HepG2 (cell line): ENCODE results near the gene SIRT7. TPM values are rescaled to one million over a fixed set of nuclear protein-coding genes. Genes with fewer than 3 reads are reported as not detected.

Experiments used
- CHD4 ChIP-seq: fragments of 200-600 bp; sonication (generic); IDR thresholded peaks from 2 replicates; pipeline ENCODE4 v1.7.0; 2017; ENCODE audit warnings: mild to moderate bottlenecking, low read length, borderline replicate concordance
- DNMT1 ChIP-seq: sonication (generic); formaldehyde crosslinking; IDR thresholded peaks from 2 replicates; pipeline ENCODE4 v1.5.1; 2020; ENCODE audit warnings: mild to moderate bottlenecking, missing genetic modification reagents
- FOXK1 ChIP-seq: sonication (generic); formaldehyde crosslinking; IDR thresholded peaks from 2 replicates; pipeline ENCODE4 v1.4.0; 2020; ENCODE audit warnings: low read depth, missing genetic modification reagents, borderline replicate concordance
- FOXO1 ChIP-seq: sonication (generic); formaldehyde crosslinking; IDR thresholded peaks from 2 replicates; pipeline ENCODE4 v1.4.0; 2020; ENCODE audit warnings: missing genetic modification reagents
- HMGA1 ChIP-seq: sonication (generic); formaldehyde crosslinking; conservative IDR thresholded peaks from 2 replicates; pipeline ENCODE4 v1.4.0; 2020; ENCODE audit warnings: missing genetic modification reagents
- HNRNPL ChIP-seq: fragments of 200-400 bp; formaldehyde crosslinking; IDR thresholded peaks from 2 replicates; pipeline ENCODE4 v1.6.1; 2017; ENCODE audit warnings: mild to moderate bottlenecking, low read depth, low read length
- HOXA5 ChIP-seq: sonication (generic); formaldehyde crosslinking; IDR thresholded peaks from 2 replicates; pipeline ENCODE4 v1.4.0; 2020; ENCODE audit warnings: missing genetic modification reagents
- IKZF1 ChIP-seq: fragments of 450-650 bp; IDR thresholded peaks from 2 replicates; pipeline ENCODE4 v1.7.1; 2016
- NFRKB ChIP-seq: fragments of 450-650 bp; IDR thresholded peaks from 2 replicates; pipeline ENCODE4 v1.6.1; 2017
- NR3C1 ChIP-seq: sonication (generic); formaldehyde crosslinking; IDR thresholded peaks from 2 replicates; pipeline ENCODE4 v1.4.0; 2020; ENCODE audit warnings: missing genetic modification reagents
- SMC3 ChIP-seq: IDR thresholded peaks from 2 replicates; pipeline ENCODE4 v1.6.1; 2011; ENCODE audit warnings: low read length, improper control_type of control experiment
- SNAI1 ChIP-seq: sonication (generic); formaldehyde crosslinking; IDR thresholded peaks from 2 replicates; pipeline ENCODE4 v1.5.0; 2020; ENCODE audit warnings: mild to moderate bottlenecking, missing genetic modification reagents, borderline replicate concordance
- SOX5 ChIP-seq: IDR thresholded peaks from 2 replicates; pipeline ENCODE4 v1.6.1; 2016; ENCODE audit warnings: borderline replicate concordance
- THAP11 ChIP-seq: IDR thresholded peaks from 2 replicates; pipeline ENCODE4 v1.6.1; 2016; ENCODE audit warnings: missing biosample characterization, missing genetic modification reagents
- ZMYM3 ChIP-seq: sonication (generic); formaldehyde crosslinking; IDR thresholded peaks from 2 replicates; pipeline ENCODE4 v1.5.1; 2020; ENCODE audit warnings: mild to moderate bottlenecking, missing genetic modification reagents
- ZNF274 ChIP-seq: sonication (generic); formaldehyde crosslinking; IDR thresholded peaks from 2 replicates; pipeline ENCODE4 v1.5.1; 2020; ENCODE audit warnings: mild to moderate bottlenecking, missing genetic modification reagents
- ZNF749 ChIP-seq: sonication (generic); formaldehyde crosslinking; IDR thresholded peaks from 2 replicates; pipeline ENCODE4 v1.8.0; 2022; ENCODE audit warnings: mild to moderate bottlenecking, missing genetic modification reagents, moderate library complexity, borderline replicate concordance
- ZSCAN21 ChIP-seq: sonication (generic); formaldehyde crosslinking; IDR thresholded peaks from 2 replicates; pipeline ENCODE4 v1.8.0; 2022; ENCODE audit warnings: mild to moderate bottlenecking, missing genetic modification reagents, moderate library complexity, borderline replicate concordance
- polyA plus RNA-seq, 8 experiments: library from polyadenylated mRNA; depleted of rRNA in 3 of 8; stranded (reverse) in 7 of 8; unstranded in 1 of 8; fragments of >200 nt; fragmentation: Illumina TruSeq in 4 of 8; extraction: Trizol in 4 of 8; gene quantifications; 2 replicates each; pipeline versions ENCODE4 v1.2.1 to v1.2.3, GENCODE V29; 2011 to 2016; ENCODE audit warnings: low read depth in 4 of 8, missing spikeins in 1 of 8, mixed read lengths in 1 of 8; ENCODE audit not compliant: insufficient read depth in 1 of 8
- total RNA-seq, 5 experiments: library from RNA; depleted of rRNA; stranded (reverse); fragments of >200 nt; fragmentation: Illumina TruSeq; extraction: Trizol; gene quantifications; 2 replicates each; pipeline ENCODE4 v1.2.3, GENCODE V29; 2016; ENCODE audit warnings: low read depth in 1 of 5
- TF ChIP-seq, protein P1 (sequence below): sonication (generic); formaldehyde crosslinking; IDR thresholded peaks from 2 replicates; pipeline ENCODE4 v1.4.0; 2020; ENCODE audit warnings: missing genetic modification reagents, borderline replicate concordance
- TF ChIP-seq, protein P2 (sequence below): sonication (generic); formaldehyde crosslinking; IDR thresholded peaks from 2 replicates; pipeline ENCODE4 v1.5.1; 2020; ENCODE audit warnings: missing genetic modification reagents, mild to moderate bottlenecking, borderline replicate concordance
- TF ChIP-seq, protein P3 (sequence below): sonication (generic); formaldehyde crosslinking; IDR thresholded peaks from 2 replicates; pipeline ENCODE4 v1.5.1; 2020; ENCODE audit warnings: missing genetic modification reagents, mild to moderate bottlenecking, borderline replicate concordance
- TF ChIP-seq, protein P4 (sequence below): IDR thresholded peaks from 2 replicates; pipeline ENCODE4 v1.6.1; 2016; ENCODE audit warnings: low read depth, borderline replicate concordance
- TF ChIP-seq, protein P5 (sequence below): sonication (generic); formaldehyde crosslinking; IDR thresholded peaks from 2 replicates; pipeline ENCODE4 v1.4.0; 2020; ENCODE audit warnings: missing genetic modification reagents, borderline replicate concordance

The SIRT7 gene
- total and polyA plus RNA-seq, 2 of the 13 experiments (the other 11 are each of a cell fraction or from before 2014, with no cell fraction given), result 8.3 to 24.8 TPM

DNA sequence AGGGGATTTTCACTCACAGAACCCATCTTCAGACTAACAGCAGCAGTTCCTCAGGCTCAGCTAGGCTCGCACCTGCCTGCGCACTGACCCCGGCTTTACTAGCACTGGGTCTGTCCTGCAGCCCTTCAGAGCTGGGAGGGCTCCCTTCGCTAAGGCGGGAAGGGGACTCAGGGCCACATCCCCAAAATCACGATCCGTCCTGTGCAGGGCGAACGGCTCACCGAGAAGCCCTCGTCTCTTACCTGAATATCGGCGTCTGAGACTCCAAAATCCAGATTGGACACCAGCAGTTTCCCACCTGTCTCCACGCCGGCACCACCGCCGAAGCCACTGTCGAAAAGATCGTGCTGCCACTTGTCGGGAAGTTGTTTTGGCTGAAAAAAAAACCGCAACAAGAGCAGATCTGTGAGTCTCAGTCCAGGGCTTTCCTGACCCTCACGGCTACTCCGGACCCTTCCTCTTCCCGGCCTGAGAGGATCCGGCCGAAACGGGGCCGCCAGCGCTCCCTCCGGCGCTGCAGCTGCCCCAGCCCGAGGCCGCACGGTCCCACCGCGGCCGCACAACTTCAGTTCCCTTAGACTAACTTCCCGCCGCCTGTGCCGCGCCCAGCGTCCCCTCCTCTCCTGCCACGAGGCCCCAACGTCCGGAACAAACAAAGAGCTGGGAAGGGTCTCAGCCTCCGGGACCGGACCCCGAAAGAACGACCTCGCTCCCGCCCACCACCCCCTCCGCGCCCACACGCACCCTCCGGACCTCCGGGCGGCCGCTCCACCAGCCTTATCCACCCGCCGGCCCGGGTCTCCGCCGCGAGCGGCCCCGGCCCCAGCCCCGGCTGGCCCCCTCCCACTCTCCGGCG lies 27.3 kb downstream of the SIRT7 start (continued):
- TF ChIP-seq, protein P1, sequence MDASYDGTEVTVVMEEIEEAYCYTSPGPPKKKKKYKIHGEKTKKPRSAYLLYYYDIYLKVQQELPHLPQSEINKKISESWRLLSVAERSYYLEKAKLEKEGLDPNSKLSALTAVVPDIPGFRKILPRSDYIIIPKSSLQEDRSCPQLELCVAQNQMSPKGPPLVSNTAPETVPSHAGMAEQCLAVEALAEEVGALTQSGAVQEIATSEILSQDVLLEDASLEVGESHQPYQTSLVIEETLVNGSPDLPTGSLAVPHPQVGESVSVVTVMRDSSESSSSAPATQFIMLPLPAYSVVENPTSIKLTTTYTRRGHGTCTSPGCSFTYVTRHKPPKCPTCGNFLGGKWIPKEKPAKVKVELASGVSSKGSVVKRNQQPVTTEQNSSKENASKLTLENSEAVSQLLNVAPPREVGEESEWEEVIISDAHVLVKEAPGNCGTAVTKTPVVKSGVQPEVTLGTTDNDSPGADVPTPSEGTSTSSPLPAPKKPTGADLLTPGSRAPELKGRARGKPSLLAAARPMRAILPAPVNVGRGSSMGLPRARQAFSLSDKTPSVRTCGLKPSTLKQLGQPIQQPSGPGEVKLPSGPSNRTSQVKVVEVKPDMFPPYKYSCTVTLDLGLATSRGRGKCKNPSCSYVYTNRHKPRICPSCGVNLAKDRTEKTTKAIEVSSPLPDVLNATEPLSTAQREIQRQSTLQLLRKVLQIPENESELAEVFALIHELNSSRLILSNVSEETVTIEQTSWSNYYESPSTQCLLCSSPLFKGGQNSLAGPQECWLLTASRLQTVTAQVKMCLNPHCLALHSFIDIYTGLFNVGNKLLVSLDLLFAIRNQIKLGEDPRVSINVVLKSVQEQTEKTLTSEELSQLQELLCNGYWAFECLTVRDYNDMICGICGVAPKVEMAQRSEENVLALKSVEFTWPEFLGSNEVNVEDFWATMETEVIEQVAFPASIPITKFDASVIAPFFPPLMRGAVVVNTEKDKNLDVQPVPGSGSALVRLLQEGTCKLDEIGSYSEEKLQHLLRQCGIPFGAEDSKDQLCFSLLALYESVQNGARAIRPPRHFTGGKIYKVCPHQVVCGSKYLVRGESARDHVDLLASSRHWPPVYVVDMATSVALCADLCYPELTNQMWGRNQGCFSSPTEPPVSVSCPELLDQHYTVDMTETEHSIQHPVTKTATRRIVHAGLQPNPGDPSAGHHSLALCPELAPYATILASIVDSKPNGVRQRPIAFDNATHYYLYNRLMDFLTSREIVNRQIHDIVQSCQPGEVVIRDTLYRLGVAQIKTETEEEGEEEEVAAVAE (CRISPR knock-in tag), result no peak
- TF ChIP-seq ZNF274 (CRISPR knock-in tag) (no peak), IKZF1 (no peak), FOXO1 (CRISPR knock-in tag) (no peak), HMGA1 (no peak), ZMYM3 (CRISPR knock-in tag) (no peak), NR3C1 (CRISPR knock-in tag) (no peak), SNAI1 (CRISPR knock-in tag) (no peak), THAP11 (CRISPR knock-in tag) (no peak), ZNF749 (CRISPR knock-in tag) (no peak), HNRNPL (no peak), SMC3 (no peak), CHD4 (no peak), SOX5 (CRISPR knock-in tag) (no peak), FOXK1 (no peak), HOXA5 (CRISPR knock-in tag) (no peak), NFRKB (no peak), DNMT1 (CRISPR knock-in tag) (no peak), ZSCAN21 (no peak)
- TF ChIP-seq, protein P2, sequence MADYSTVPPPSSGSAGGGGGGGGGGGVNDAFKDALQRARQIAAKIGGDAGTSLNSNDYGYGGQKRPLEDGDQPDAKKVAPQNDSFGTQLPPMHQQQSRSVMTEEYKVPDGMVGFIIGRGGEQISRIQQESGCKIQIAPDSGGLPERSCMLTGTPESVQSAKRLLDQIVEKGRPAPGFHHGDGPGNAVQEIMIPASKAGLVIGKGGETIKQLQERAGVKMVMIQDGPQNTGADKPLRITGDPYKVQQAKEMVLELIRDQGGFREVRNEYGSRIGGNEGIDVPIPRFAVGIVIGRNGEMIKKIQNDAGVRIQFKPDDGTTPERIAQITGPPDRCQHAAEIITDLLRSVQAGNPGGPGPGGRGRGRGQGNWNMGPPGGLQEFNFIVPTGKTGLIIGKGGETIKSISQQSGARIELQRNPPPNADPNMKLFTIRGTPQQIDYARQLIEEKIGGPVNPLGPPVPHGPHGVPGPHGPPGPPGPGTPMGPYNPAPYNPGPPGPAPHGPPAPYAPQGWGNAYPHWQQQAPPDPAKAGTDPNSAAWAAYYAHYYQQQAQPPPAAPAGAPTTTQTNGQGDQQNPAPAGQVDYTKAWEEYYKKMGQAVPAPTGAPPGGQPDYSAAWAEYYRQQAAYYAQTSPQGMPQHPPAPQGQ, result no peak
- TF ChIP-seq, protein P3, sequence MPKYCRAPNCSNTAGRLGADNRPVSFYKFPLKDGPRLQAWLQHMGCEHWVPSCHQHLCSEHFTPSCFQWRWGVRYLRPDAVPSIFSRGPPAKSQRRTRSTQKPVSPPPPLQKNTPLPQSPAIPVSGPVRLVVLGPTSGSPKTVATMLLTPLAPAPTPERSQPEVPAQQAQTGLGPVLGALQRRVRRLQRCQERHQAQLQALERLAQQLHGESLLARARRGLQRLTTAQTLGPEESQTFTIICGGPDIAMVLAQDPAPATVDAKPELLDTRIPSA (CRISPR knock-in tag), result no peak
- TF ChIP-seq, protein P4, sequence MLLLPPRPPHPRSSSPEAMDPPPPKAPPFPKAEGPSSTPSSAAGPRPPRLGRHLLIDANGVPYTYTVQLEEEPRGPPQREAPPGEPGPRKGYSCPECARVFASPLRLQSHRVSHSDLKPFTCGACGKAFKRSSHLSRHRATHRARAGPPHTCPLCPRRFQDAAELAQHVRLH (CRISPR knock-in tag), result no peak
- TF ChIP-seq, protein P5, sequence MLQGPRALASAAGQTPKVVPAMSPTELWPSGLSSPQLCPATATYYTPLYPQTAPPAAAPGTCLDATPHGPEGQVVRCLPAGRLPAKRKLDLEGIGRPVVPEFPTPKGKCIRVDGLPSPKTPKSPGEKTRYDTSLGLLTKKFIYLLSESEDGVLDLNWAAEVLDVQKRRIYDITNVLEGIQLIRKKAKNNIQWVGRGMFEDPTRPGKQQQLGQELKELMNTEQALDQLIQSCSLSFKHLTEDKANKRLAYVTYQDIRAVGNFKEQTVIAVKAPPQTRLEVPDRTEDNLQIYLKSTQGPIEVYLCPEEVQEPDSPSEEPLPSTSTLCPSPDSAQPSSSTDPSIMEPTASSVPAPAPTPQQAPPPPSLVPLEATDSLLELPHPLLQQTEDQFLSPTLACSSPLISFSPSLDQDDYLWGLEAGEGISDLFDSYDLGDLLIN (CRISPR knock-in tag), result 0 out of 2 replicates have a peak, but pooled peaks have one; percentile 29
